Activated CD4-positive, CD25-positive, alpha-beta regulatory T cell treated with anti-CD3 and anti-CD28 coated beads, Interleukin-2, amount 50 U/mL, for 16 hours (primary cell): ENCODE measurements around the gene CAPN2.

Experiments used
- DNase-seq: peaks from one replicate; pipeline ENCODE4 v3.0.0-alpha.2; 2020; ENCODE audit warnings: low read depth, low spot score

The CAPN2 gene

DNA sequence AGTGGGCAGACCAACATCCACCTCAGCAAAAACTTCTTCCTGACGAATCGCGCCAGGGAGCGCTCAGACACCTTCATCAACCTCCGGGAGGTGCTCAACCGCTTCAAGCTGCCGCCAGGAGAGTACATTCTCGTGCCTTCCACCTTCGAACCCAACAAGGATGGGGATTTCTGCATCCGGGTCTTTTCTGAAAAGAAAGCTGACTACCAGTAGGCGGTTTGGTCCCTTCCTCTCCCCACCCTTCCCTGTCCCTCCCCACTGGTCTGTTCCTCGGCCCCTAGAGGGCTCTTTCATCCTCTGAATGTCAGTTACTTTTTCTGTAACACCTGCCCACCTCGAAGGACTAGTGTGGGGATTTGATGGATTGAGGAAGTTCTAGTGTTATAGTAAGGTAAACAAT lies 46.9 kb downstream of the CAPN2 start:
- no peak for DNase-seq

DNA sequence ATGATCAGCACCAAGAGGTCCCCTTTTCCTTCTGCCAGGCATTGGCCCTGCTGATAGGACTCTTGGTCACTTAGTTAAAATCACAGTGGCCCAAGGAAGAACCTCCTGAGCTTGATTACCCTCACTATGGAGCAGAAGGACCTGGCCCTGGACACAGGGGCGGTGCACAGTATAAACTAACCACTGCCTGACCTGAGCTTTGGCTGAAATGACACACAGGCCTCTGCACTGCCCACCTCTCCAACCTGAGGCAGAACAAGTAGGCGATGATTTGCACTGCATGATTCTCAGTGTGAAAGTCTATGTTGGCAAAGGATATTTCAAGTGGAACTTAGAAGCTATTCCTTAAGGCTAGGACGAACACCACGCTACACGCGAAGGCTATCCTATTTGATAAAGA lies 48.5 kb downstream of the CAPN2 start:
- no peak for DNase-seq

DNA sequence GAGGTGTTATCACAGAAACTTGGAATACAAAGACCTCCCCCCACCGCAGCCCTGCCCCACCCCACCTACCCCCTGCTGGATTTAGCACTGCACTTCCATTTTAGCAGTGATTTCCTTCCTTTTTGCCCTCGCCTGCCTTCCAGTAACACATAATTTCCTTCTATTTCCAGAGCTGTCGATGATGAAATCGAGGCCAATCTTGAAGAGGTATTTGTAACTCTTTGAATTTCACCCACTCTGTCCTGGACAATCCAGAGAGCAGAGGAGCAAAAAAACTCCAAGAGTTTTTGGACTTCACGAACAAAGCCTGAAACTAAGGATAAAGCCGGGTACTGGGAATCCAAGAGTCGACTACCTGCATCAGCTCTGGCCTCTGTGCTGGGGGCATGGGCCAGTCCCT lies 49.1 kb downstream of the CAPN2 start:
- DNase-seq: no peak

DNA sequence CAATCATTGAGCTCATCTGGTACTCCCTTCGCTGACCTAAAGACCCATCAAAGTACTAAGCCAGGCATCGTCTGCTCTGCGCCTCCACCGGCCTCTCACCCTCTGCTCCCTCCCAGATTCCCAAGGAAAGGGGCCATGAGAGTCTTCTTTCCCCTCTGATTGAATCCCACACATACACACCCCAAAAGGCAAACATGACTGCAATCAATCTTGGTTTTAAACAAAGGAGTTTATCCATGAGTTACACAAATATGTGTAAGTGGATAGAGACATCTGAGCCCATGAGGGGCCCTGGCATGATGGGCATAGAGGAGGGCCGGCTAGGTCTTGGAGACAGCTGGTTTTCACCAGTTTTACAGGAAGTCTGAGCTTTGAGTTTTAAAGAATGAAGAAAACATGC lies 50.9 kb downstream of the CAPN2 start:
- no peak for DNase-seq

DNA sequence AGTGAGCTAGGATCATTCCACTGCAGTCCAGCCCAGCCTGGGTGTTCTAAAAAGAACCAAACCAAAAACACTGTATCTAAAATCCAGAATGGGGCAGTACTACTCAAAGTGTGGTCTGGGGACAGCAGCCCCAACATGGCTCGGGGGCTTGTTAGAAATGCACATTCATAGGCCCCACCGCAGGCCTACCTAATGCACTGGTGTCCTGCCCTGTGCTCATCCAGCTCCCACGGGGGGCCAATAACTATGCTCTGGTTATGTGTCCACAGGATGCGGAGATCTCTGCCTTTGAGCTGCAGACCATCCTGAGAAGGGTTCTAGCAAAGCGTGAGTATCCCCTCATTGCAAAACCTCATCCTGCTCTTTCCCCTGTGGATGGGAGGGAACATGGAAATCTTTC lies 51.5 kb downstream of the CAPN2 start:
- DNase-seq: no peak

DNA sequence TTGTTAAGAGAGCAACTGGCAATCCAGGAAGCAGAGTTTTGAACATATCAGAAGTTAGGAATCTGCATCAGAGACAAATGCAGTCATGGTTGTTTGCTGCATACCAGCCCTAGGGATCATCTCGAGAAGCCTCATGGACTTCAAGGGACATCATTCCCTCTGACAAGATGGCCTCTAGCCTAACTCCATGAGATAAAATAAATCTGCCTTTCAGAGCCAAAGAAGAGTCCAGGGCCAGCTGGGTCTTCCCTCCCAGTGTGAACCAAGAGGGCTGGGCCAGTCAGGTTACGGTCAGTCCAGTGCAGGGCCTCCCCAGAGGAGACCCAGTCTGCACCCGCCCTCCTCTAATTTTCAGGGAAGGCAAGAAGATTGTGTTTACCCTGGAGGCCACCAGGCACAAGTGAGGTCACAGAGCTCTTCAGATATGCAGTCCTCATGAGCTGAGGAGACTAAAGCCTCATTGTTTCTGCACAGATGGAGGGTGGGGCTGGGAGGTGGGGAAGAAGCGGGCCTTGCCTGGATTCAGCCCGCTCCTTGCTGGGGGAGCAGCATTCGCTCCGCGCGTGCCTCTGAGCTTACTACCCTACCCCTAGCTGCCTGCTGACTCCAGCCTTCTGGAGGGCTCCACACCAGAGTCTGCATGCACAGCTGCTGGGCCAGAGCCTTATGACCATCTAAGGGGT lies 52.8 kb downstream of the CAPN2 start:
- DNase-seq: no peak

DNA sequence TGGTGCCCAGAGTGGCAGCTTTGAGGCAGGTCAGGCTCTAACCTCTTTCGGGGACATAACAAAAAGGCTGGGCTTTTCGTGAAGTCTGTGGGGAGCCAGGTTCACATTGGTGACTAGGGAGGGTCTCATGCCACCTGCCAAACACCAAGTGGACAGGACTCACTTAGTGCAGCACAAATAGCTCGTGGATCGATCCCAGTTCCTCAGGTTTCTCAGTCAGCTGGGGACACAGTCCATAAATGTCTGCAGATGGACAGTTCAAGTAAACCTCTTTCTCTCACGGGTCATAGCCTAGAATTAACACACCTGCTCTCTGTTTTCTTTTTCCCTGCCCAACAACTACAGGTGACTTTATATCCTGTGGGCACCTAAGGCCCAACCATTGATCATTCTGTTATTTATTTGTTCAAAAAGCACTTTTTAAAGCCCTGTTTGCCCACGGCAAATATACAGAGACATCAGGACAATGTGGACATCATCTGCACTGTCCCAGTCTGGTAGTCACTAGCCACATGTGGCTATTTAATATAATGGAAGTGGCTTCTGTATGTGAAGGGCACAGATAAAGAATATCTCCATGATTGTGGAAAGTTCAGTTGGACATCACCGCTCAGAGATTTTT lies 53.5 kb downstream of the CAPN2 start:
- no peak for DNase-seq

DNA sequence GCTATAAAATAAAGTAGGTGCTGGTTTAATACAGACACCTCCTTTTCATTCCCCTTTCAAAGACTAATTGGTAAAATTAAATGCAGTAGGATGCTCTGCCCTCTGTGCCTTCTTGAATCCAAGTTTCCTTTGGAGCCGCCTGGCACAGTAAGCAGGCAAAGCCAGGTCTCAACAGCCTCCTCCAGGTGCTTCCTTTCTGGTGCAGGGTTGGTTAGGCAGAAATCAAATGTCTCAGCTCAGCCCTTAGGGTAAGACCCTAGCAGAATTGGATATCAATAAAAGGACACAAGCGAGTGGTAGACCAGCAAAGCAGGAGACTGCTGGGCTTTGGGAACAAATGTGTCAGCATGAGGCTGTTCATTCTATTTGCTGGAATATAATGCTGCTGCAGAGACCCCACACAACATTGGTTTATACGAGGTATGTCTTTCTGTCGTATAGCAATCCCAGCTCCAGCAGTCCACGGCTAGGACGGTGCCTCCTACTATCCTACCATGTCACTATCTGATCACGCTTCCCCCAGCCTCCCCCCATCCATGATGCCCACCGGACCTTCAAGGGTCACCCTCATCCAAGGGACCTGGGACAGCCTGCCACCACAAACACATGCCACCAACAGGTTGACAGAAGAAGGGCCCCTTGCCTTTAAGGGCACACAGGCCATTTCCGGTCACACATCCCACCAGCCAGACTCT lies 58.4 kb downstream of the CAPN2 start:
- no peak for DNase-seq

DNA sequence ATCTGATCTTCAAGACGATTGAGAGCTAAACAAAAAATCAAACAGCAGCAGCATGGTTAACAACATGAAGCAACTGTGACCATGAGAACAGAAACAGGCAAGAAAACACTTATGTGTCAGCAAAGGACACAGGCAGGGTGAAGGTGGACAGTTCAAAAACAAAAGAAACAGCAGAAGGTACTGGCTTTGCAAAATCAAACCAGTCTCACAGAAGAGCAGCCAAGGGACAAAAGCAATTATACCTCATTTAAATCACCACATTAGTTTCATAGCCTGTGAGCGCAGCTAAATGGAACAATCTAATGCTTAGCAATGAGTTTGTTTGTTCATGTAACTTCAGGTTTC lies 59.1 kb downstream of the CAPN2 start:
- no peak for DNase-seq

DNA sequence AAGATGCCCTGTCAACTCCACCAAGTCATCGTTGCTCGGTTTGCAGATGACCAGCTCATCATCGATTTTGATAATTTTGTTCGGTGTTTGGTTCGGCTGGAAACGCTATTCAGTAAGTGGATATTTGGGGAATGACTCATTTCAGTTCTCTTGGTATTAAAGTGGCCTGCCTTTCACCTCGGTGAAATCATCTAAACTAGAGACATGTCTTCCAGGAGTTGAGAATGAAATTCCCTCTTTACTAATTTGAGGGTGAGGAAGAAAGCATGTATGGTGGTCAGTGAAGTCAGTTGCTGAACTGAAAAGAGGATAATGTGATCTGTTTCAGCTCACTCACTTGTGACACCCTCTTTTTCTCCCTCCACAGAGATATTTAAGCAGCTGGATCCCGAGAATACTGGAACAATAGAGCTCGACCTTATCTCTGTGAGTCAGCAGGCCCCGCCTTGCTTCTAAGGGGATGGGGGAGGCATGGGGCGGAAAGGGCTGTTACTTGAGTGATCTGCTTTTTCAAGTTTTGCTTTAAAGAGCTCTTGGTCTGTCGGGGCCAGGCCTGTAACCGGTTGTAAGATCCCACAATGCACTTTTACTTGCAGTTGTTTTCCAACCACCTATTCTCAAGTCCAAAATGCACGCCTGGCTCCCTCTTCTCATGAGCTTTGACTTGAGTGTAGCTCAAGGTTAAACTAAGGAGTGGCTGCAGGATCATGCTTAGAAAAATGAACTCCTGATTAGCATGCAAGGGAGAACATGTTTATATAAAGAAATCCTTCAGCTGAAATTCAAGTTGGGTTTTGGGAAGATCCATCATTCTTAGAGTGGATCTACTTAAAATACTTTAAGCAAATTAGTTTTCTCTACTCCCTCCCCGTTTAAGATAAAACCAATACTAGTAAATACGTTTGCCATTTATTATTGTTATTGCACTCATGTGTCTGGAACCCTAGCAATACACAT lies 59.8 kb downstream of the CAPN2 start:
- DNase-seq: no peak

DNA sequence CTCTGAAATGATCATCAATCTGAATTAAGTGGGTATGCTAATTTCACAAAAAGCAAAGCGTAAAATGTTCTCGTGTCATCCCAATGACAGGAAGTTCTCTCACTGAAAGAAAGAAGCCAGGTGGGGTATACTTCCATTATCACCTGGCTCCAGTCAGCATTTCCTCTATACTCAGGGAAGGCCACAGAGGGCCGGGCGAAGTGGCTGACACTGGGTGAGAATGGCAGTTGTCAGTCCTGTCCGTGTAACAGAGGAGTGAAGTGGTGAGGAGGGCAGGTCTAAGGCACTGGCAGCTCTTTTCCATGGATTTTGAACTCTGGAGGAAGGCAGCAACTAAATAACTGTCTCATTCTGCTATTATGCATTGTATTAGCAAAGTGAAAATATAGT lies 60.4 kb downstream of the CAPN2 start:
- DNase-seq: no peak

DNA sequence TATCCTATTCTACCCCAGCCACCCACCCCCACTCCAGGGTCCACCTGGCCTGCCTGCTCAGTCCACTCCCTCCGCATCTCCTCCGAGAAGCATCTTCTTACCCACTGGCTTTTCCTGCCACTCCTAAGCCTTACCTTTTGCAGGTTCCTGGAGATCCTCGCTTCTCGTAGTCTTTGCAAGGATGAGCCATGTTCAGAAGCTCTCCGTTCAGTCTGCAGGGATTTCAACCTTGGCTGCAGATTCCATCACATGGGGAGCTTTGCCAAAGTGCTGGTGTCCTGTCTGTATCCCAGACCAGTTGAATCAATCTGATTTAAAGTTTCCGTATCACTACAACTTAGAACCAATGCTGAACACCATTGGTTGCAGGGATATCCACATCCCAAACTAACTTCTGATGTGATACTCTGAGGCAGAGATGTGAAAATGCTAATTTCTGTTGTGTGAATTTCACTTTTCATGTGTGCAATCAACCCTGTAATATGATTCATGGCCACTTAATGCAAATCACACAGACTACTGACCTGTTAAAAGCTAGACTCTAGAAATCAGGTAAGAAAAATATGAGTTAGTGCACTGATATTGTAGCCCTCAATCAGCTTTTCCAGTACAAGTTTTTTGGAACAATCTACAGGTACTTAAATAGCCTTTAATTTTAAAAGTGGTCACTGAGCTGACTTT lies 61.9 kb downstream of the CAPN2 start:
- DNase-seq: no peak

DNA sequence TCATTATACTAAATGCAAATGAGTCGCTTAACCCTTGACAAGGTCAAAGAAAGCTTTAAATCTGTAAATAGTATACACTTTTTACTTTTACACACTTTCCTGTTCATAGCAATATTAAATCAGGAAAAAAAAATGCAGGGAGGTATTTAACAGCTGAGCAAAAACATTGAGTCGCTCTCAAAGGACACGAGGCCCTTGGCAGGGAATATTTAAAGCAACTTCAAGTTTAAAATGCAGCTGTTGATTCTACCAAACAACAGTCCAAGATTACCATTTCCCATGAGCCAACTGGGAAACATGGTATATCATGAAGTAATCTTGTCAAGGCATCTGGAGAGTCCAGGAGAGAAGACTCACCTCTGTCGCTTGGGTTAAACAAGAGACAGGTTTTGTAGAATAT lies 62.7 kb downstream of the CAPN2 start:
- no peak for DNase-seq

DNA sequence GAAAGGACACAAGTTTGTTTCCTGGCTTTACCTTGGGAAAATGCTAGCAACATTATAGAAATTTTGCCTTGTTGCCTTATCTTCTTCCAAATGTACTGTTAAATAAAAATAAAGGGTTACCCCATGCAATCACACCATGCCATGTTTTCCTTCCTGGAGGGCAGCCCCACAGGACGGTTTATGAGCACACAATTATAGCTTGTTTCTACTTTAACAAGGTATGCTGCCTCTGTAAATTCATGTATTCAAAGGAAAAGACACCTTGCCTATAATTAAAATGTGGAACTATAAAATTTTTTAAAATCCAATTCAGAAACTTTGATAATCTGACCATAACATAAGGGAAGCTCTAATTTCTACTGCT lies 63.4 kb downstream of the CAPN2 start:
- no peak for DNase-seq

DNA sequence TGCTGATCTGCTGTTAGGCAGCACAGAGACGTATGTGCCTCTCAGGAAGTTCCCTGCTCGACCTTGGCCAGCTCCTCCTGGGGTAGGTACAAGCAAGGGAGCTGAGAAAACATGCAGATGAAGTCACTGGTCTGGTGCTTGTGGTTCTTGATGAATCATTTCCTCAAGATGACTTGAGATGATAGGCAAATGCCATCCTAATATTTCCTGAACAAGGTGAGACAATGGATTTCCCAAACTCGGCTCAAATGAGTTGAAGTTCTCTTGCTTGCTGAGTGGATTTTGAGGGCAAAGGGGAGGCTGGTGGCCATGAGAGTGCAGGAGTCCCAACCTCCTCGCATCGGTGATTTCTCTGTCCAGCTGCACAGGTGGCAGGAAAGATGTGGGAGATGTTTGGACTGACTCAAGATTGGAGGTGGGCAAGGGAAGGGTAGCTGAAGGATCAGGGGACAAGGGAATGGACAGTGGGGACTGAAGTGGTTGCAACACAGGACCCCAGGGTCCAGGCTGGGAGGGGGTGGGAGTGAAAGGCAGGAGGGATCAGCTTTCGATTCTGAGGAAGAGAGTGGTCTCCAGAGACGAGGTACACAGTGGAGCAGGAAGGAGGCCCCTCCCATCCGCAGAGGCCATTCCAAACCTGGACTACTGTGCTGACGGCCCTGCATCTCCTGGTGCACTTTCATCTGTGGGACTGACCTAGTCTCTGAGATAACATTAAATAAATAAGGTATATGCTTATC lies 63.9 kb downstream of the CAPN2 start:
- DNase-seq: no peak

DNA sequence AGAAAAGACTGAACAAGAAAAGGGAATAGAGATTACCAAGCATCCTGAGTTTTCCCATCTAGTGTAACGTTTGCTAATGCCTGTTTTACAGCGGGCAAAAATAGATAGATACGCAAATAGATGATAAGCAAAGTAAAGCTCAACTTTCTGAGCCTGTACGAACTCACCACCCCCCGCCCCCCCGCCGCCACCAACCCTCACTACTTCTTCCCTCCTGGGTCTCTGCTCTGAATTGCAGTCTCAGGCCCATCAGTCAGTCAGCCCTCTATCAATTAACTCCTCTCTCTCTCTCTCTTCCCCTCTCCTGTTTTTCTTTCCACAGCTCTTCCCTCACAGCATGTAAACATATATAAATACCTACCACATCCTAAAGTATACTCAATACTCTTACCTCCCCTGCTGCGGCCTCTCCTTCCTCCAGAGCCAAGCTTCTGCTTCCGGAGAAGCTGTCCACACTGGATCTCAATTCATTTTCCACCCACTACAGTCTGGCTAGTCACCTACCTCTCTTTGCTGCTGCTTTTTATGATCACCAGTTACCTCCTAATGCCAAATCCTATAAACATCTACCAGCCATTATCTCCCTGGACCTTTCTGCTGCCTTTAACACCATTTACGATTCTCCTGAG lies 64.6 kb downstream of the CAPN2 start:
- no peak for DNase-seq

DNA sequence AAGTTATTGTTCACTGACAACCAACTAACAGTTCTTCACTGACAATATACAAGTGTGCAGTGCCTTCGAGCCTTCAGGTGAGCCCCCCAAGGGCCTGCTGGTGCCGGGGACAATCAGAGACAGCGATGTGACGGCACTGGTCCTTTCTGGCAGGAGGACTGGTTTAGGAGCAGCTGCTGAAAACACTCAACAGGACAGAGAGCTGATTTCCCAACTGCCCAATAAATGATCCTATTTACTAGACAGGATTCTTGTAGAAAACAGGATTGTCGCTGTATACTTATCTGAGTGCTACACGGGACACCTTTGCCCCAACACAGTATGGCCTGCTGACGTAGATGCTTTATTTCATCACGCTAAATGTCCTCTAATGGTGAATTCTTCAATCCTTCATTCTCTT lies 68.0 kb downstream of the CAPN2 start:
- DNase-seq: no peak

DNA sequence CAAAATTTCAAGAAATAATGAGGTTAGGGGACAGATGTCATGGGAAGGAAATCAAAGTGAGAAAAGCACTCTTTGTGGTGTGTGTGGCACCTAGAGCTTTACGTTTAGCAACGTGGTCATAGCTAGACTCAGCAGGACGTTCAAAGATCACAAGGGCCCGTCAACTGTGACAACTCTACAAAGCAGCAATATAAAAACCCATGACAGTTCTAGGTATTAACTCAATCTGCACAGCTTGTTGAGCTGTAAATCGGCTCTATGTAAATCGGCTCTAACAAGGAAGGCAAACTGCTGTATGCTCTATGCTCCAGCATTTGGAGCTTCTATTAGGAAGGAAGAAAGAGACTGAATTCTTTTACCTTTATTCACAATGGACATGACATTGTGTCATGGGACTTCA lies 68.6 kb downstream of the CAPN2 start:
- no peak for DNase-seq

DNA sequence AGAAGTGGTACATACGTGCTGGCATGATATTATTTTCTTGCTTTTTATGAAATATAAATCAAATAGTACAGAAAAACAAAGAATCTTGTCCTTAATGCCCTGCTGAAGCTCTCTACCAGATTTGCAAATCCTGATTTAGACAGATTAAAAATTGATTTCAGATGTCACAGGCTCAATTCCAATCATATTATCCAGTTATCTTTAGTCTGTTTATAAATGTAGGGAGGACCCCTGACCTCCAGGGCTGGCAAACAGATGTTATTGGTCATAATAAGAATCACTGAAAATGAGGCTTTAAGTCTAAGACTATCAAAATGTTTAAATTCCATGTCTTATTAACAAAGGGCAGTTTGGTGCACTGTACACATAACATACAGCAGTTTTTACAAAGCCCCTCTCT lies 71.3 kb downstream of the CAPN2 start:
- no peak for DNase-seq

DNA sequence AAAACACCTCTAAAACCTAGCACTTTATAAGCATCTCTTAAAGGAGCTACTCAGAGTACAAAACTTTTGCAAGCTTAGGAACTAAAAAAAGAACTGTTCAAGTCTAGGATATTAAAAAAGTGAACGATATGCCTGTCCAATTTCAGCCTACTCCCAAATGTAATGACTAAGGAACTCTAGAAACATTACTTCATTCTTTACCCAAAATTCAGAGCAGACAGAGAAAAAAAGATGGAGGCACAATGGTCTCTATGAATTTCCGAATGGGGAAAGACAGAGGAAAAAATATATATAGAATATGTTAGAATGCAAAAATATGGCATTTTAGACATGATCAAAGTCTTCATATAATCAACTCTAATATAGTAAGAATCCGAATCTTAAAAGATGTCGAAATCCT lies 72.2 kb downstream of the CAPN2 start:
- no peak for DNase-seq

DNA sequence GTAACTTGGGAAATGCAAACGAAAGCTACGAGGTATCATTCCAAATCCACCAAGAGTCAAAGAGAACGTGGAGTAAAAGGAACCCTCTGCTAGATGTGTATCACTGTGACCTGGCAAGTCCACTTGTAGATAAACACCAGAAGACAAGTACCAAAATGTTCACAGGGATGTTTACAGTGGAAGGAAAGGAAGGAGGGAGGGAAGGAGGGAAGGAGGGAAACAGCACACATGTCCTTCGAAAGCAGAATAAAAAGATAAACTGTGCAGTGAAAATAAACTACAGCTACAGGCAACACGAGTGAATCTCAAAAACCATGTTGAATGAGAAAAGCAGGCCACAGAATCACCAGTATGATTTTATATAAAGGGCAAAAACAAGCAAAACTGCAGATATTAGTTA lies 73.5 kb downstream of the CAPN2 start:
- no peak for DNase-seq
